K562 (cell line): ENCODE data around the gene GPR153. TPM values are rescaled to one million over a fixed set of nuclear protein-coding genes. Genes with fewer than 3 reads are reported as not detected.

Source experiments
- ATAC-seq: fragments of 200-7000 bp; cut with Tn5 transposase; 3 replicates; pipeline ENCODE4 v1.9.1; 2020; ENCODE audit warnings: moderate library complexity
- BruUV-seq: library from RNA; stranded (reverse); fragments of 400-500 nt; replicated peaks from 2 replicates; lab custom pipeline; 2021; lab: Mats Ljungman, UMichigan
- CTCF ChIA-PET: fragments of 300-600 bp; formaldehyde crosslinking; extraction: SDS; loops from one replicate; lab custom pipeline; 2021; ENCODE audit warnings: low intra/inter-chr PET ratio; lab: Yijun Ruan, JAX
- POLR2A ChIA-PET: fragments of 300-600, 350-650 bp; sonication (Branson Sonifier 250); formaldehyde crosslinking; extraction: SDS; loops from one replicate; lab custom pipeline; 2021; ENCODE audit warnings: antibody characterized with exemption, inconsistent platforms; lab: Yijun Ruan, JAX
- DNase-seq, 4 experiments: peaks; one replicate each; pipeline versions ENCODE4 v3.0.0 to v3.0.0-alpha.2; 2011 to 2018; ENCODE audit warnings: low spot score in 3 of 4, mixed read lengths in 3 of 4; ENCODE audit errors: extremely low read depth in 1 of 4
- FAIRE-seq: peaks from 2 replicates; lab custom pipeline; 2011; peaks lifted over from hg19 to GRCh38; lab: Jason Lieb, UNC
- H2AFZ ChIP-seq: 2 replicates; pipeline ENCODE4 v1.6.0; 2011; ENCODE audit warnings: low read depth, low read length, control low read depth, inconsistent platforms
- H3K27ac ChIP-seq: fragments of 200-600 bp; 3 replicates; pipeline ENCODE4 v1.8.0; 2011; ENCODE audit warnings: low read depth, mild to moderate bottlenecking, control low read depth, inconsistent platforms, low read length, moderate library complexity, mixed read lengths; ENCODE audit errors: extremely low read depth
- H3K27me3 ChIP-seq, 2 experiments: fragments of 300-600 bp in 1 of 2; 2 replicates in 1 of 2; 3 replicates in 1 of 2; pipeline versions ENCODE4 v1.6.0 to v1.8.0; 2011; ENCODE audit warnings: inconsistent platforms in 2 of 2, low read length in 2 of 2, mild to moderate bottlenecking in 1 of 2, mixed read lengths in 1 of 2, moderate library complexity in 1 of 2; ENCODE audit not compliant: control insufficient read depth in 2 of 2, insufficient read depth in 2 of 2
- H3K36me3 ChIP-seq: fragments of 300-600 bp; 3 replicates; pipeline ENCODE4 v1.8.0; 2011; ENCODE audit warnings: mild to moderate bottlenecking, low read length, inconsistent platforms; ENCODE audit not compliant: control insufficient read depth, insufficient read depth
- H3K4me1 ChIP-seq, 2 experiments: fragments of 200-600 bp in 1 of 2; replicated peaks in 1 of 2; 2 replicates in 1 of 2; 3 replicates in 1 of 2; pipeline versions ENCODE4 v1.5.1 to v1.8.0; 2011; ENCODE audit warnings: inconsistent platforms in 2 of 2, low read length in 2 of 2, mild to moderate bottlenecking in 1 of 2, mixed read lengths in 1 of 2, moderate library complexity in 1 of 2; ENCODE audit not compliant: control insufficient read depth in 2 of 2, insufficient read depth in 2 of 2
- H3K4me2 ChIP-seq: 2 replicates; pipeline ENCODE4 v1.6.1; 2011; ENCODE audit warnings: low read length, control low read depth, inconsistent platforms, mixed read lengths; ENCODE audit not compliant: insufficient read depth
- H3K4me3 ChIP-seq: fragments of 200-600 bp; sonication (generic), shearing (Covaris generic); 2 replicates; pipeline ENCODE4 v1.5.1; 2016; ENCODE audit warnings: control low read depth, inconsistent platforms
- H3K79me2 ChIP-seq: fragments of 200-600 bp; 3 replicates; pipeline ENCODE4 v1.8.0; 2011; ENCODE audit warnings: low read length, inconsistent platforms; ENCODE audit not compliant: control insufficient read depth, insufficient read depth
- H3K9ac ChIP-seq, 2 experiments: 2 replicates each; pipeline versions ENCODE4 v1.6.0 to v1.6.1; 2011; ENCODE audit warnings: low read depth in 2 of 2, low read length in 2 of 2, control low read depth in 1 of 2, inconsistent platforms in 1 of 2, mild to moderate bottlenecking in 1 of 2, mixed read lengths in 1 of 2; ENCODE audit not compliant: insufficient read depth in 1 of 2
- H3K9me1 ChIP-seq: one replicate; pipeline ENCODE4 v1.6.0; 2011; ENCODE audit warnings: inconsistent platforms, mild to moderate bottlenecking, low read length, moderate library complexity; ENCODE audit not compliant: control insufficient read depth, insufficient read depth
- H3K9me3 ChIP-seq: replicated peaks from 2 replicates; pipeline ENCODE4 v1.5.1; 2011; ENCODE audit warnings: low read depth, low read length, inconsistent platforms; ENCODE audit not compliant: control insufficient read depth, insufficient read depth
- H4K20me1 ChIP-seq: replicated peaks from 2 replicates; pipeline ENCODE4 v1.6.1; 2011; ENCODE audit warnings: low read length, inconsistent platforms, mixed read lengths; ENCODE audit not compliant: control insufficient read depth, insufficient read depth
- CBFB ChIP-seq: sonication (generic); formaldehyde crosslinking; IDR thresholded peaks from 2 replicates; pipeline ENCODE4 v1.4.0; 2020; ENCODE audit warnings: mild to moderate bottlenecking, missing genetic modification reagents
- JUND ChIP-seq, 2 experiments: IDR thresholded peaks; 2 replicates in 1 of 2; 3 replicates in 1 of 2; pipeline ENCODE4 v1.6.1; 2011; ENCODE audit warnings: borderline replicate concordance in 2 of 2, low read depth in 2 of 2, low read length in 2 of 2, improper control_type of control experiment in 1 of 2, missing biosample characterization in 1 of 2, missing genetic modification characterization in 1 of 2, missing genetic modification reagents in 1 of 2
- WGBS: fragments of 100-300 bp; shearing (Covaris generic); methylation state at CpG from one replicate; pipeline ENCODE4 v1.1.6; 2016; ENCODE audit warnings: low coverage, mixed read lengths; ENCODE audit not compliant: insufficient coverage; ENCODE audit errors: missing lambda C conversion rate; 5-methylcytosine and 5-hydroxymethylcytosine counted together
- in situ Hi-C: fragments of 300-500 bp; cut with MboI; formaldehyde crosslinking; loops from 4 replicates; pipeline ENCODE4 v1.15.0; 2018; ENCODE audit warnings: inconsistent platforms, mixed read lengths
- intact Hi-C: fragments of 100-400 bp; cut with micrococcal nuclease; formaldehyde crosslinking; loops from 2 replicates; pipeline ENCODE4 v1.14.2; 2022
- polyA plus RNA-seq, 8 experiments: library from polyadenylated mRNA; depleted of rRNA in 4 of 8; stranded (reverse) in 5 of 8; unstranded in 3 of 8; fragments of >200 nt; fragmentation: Nextera tagmentation in 2 of 8; fragmentation: Illumina TruSeq in 1 of 8; extraction: Ambion mirVana in 2 of 8; extraction: Trizol in 1 of 8; gene quantifications; 2 replicates each; pipeline versions ENCODE4 v1.2.1 to v1.2.3, GENCODE V29; 2011 to 2014; ENCODE audit warnings: inconsistent platforms in 1 of 8, missing spikeins in 1 of 8
- total RNA-seq, 7 experiments: library from RNA; depleted of rRNA in 6 of 7; stranded (reverse); fragments of >200 nt in 6 of 7; fragmentation: Illumina TruSeq in 2 of 7; extraction: Trizol in 2 of 7; gene quantifications; 2 replicates each; pipeline versions ENCODE4 v1.2.1 to v1.2.3, GENCODE V29; 2011 to 2021; ENCODE audit warnings: low replicate concordance in 1 of 7
- TF ChIP-seq, protein P1 (sequence below): fragments of 450-650 bp; formaldehyde crosslinking; IDR thresholded peaks from 2 replicates; pipeline ENCODE4 v1.4.0; 2022; ENCODE audit warnings: missing genetic modification characterization
- TF ChIP-seq, protein P2 (sequence below), 3 experiments: IDR thresholded peaks in 2 of 3; conservative IDR thresholded peaks in 1 of 3; 2 replicates each; pipeline ENCODE4 v1.5.1; 2011 to 2012; ENCODE audit warnings: low read length in 3 of 3, mild to moderate bottlenecking in 3 of 3, control low read depth in 2 of 3, improper control_type of control experiment in 1 of 3, inconsistent platforms in 1 of 3, low read depth in 1 of 3, mixed read lengths in 1 of 3, moderate library complexity in 1 of 3; ENCODE audit not compliant: insufficient read depth in 2 of 3

Gene GPR153
- total and polyA plus RNA-seq, 9 of the 15 experiments (the other 6 are each of a cell fraction or from before 2014, with no cell fraction given): 0.01 to 1.5 (median 0.51) TPM

- TF ChIP-seq JUND (IDR thresholded peaks at IDR 0.05; ENCODE audit: borderline replicate concordance, low read depth, low read length) (peak; percentile 53), JUND (tag; IDR thresholded peaks at IDR 0.05; ENCODE audit: borderline replicate concordance, low read depth, low read length) (no peak)
- TF ChIP-seq, protein P1, sequence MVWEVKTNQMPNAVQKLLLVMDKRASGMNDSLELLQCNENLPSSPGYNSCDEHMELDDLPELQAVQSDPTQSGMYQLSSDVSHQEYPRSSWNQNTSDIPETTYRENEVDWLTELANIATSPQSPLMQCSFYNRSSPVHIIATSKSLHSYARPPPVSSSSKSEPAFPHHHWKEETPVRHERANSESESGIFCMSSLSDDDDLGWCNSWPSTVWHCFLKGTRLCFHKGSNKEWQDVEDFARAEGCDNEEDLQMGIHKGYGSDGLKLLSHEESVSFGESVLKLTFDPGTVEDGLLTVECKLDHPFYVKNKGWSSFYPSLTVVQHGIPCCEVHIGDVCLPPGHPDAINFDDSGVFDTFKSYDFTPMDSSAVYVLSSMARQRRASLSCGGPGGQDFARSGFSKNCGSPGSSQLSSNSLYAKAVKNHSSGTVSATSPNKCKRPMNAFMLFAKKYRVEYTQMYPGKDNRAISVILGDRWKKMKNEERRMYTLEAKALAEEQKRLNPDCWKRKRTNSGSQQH (CRISPR knock-in tag): no peak
Observed at GRCh38 chr1:6273380-6273891, 12.5 kb upstream of the GPR153 start (continued).

DNA sequence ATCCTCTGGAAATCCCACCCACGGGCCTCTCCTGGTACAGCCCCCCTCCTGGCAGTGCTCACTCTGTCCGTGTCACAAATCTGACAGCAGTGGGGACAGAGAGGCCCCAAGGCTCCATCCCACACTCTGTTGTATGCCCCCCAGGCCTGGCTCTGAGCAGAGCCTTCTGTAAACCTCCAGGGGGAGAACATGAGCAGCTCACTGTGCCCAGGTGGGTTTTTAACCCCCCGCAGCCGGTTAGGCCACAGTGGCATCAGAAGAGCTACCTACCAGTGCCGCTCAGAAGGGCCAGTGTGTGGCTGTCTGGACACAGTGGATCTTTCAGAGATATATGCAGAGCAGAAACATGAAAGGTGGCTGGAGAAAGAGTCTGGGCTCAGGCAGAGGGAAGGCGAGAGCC is 12.0 kb upstream of the GPR153 start:
- Histone ChIP-seq H3K4me2 (no peak overlapping the region), H2AFZ (no peak overlapping the region), H3K9me1 (no peaks in the 10 kb centered on the region), H3K4me1 (peaks cover 5 to 82% of the 10 kb centered on the region in 2 experiments; a peak in 4 of 5 replicates), H3K4me3 (no peak overlapping the region), H3K36me3 (no peaks in the 10 kb centered on the region), H3K27me3 (no peaks in the 10 kb centered on the region), H4K20me1 (peaks cover 9% of the 10 kb centered on the region; the same call in 1 of the 2 replicates), H3K9ac (peak overlapping the region in 1 of 2 experiments; percentile 65; a peak in 2 of 4 replicates), H3K79me2 (no peaks in the 10 kb centered on the region), H3K9me3 (no peaks in the 10 kb centered on the region), H3K27ac (no peak overlapping the region)
- in situ Hi-C loops (loop anchor here (25.0 kb wide), 1 partner anchor 939 kb away; no protein-coding TSS in a partner anchor), intact Hi-C loops (no loop called here)
- ChIA-PET CTCF (interaction anchor here (0.6 kb wide), 1 partner anchor 28 kb away, joined by 4 read pairs; no protein-coding TSS in a partner anchor), POLR2A (interaction anchor here (0.5 kb wide), 1 partner anchor 1212 kb away, joined by 4 read pairs; no protein-coding TSS in a partner anchor)
- no peak for TF ChIP-seq CBFB (CRISPR knock-in tag)
- TF ChIP-seq, protein P2, sequence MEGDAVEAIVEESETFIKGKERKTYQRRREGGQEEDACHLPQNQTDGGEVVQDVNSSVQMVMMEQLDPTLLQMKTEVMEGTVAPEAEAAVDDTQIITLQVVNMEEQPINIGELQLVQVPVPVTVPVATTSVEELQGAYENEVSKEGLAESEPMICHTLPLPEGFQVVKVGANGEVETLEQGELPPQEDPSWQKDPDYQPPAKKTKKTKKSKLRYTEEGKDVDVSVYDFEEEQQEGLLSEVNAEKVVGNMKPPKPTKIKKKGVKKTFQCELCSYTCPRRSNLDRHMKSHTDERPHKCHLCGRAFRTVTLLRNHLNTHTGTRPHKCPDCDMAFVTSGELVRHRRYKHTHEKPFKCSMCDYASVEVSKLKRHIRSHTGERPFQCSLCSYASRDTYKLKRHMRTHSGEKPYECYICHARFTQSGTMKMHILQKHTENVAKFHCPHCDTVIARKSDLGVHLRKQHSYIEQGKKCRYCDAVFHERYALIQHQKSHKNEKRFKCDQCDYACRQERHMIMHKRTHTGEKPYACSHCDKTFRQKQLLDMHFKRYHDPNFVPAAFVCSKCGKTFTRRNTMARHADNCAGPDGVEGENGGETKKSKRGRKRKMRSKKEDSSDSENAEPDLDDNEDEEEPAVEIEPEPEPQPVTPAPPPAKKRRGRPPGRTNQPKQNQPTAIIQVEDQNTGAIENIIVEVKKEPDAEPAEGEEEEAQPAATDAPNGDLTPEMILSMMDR (IDR thresholded peaks at IDR 0.05 in 2 of 3, conservative IDR thresholded peaks at IDR 0.05 in 1 of 3; ENCODE audit: insufficient read depth in 2 of 3, low read depth in 1 of 3, low read length in 3 of 3): 0 out of 6 replicates have a peak, but pooled peaks of 2 of the 3 experiments have one; percentile 24 to 25
- WGBS: 61% methylated on average over 6 of the region's 6 CpGs
- BruUV-seq: no TSS peak
- ATAC-seq: no peak
- no peak for DNase-seq
- no peak for FAIRE-seq
